GM12801 (cell line): ENCODE results near the gene FERD3L.

Experiments used
- CTCF ChIP-seq: IDR thresholded peaks from one replicate; pipeline ENCODE4 v1.5.1; 2011; ENCODE audit warnings: control low read depth; ENCODE audit not compliant: insufficient read length; ENCODE audit errors: extremely low read depth

The FERD3L gene

GRCh38 chr7:19109000-19109946 is 35.9 kb downstream of the FERD3L start:
- TF ChIP-seq CTCF: no peak

GRCh38 chr7:19107356-19108146 is 37.7 kb downstream of the FERD3L start:
- TF ChIP-seq CTCF: no peak

- TF ChIP-seq CTCF: no peak
Measured at GRCh38 chr7:19107081-19107355, 38.2 kb downstream of the FERD3L start.

- TF ChIP-seq CTCF: no peak
Measured at GRCh38 chr7:19106241-19107080, 38.8 kb downstream of the FERD3L start.

- TF ChIP-seq CTCF: no peak
Measured at GRCh38 chr7:19105546-19105945, 39.7 kb downstream of the FERD3L start.

GRCh38 chr7:19104811-19105210 is 40.4 kb downstream of the FERD3L start:
- no peak for TF ChIP-seq CTCF

- no peak for TF ChIP-seq CTCF
Measured at GRCh38 chr7:19102884-19103283, 42.3 kb downstream of the FERD3L start.
